Esophagus muscularis mucosa (tissue), 3 donors: Measurements from ENCODE around the gene IMP4.

Experiments used
- POLR2AphosphoS5 ChIP-seq, 2 donors: sonication (generic); formaldehyde crosslinking; IDR thresholded peaks; one replicate each; pipeline ENCODE4 v1.6.1; 2017; ENCODE audit warnings: antibody characterized with exemption in 2 of 2
- TF ChIP-seq, protein P1 (sequence below), 3 experiments: fragments of 200-600 bp in 2 of 3; fragments of 450-650 bp in 1 of 3; sonication (generic) in 2 of 3; IDR thresholded peaks; one replicate each; pipeline ENCODE4 v1.5.1; 2017 to 2019; ENCODE audit warnings: antibody characterized with exemption in 3 of 3, mild to moderate bottlenecking in 2 of 3, moderate library complexity in 1 of 3

DNA sequence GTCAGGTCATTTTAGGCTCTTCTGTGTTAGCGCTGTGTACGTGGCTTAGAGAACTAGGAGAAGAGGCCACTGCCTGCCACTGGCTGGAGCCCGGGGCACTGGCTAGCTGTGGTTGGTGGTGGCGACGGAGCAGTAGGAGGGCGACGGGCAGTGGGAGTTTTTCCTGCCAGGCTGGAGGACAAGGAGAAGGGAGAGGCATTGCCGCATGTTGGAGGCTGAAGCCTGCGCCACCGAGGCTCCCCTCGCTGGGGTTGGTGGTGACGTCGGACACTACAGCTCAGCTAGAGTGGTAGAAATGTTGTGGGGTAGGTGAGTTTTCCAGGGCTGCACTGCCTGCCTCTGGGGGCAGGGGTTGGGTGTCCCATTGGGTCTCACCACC lies 41.7 kb upstream of the IMP4 start:
- TF ChIP-seq, protein P1, sequence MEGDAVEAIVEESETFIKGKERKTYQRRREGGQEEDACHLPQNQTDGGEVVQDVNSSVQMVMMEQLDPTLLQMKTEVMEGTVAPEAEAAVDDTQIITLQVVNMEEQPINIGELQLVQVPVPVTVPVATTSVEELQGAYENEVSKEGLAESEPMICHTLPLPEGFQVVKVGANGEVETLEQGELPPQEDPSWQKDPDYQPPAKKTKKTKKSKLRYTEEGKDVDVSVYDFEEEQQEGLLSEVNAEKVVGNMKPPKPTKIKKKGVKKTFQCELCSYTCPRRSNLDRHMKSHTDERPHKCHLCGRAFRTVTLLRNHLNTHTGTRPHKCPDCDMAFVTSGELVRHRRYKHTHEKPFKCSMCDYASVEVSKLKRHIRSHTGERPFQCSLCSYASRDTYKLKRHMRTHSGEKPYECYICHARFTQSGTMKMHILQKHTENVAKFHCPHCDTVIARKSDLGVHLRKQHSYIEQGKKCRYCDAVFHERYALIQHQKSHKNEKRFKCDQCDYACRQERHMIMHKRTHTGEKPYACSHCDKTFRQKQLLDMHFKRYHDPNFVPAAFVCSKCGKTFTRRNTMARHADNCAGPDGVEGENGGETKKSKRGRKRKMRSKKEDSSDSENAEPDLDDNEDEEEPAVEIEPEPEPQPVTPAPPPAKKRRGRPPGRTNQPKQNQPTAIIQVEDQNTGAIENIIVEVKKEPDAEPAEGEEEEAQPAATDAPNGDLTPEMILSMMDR (IDR thresholded peaks at IDR 0.05) = no peak
- TF ChIP-seq POLR2AphosphoS5 (IDR thresholded peaks at IDR 0.05) = no peak
